NB4 (cell line): ENCODE data around the gene ARRB2.
"Not testable (repeated sequence)": the region's sequence is repeated elsewhere in the genome, so short reads cannot be mapped to it uniquely, and the experiment has no call there.

Experiments used
- DNase-seq: peaks from one replicate; pipeline ENCODE4 v3.0.0; 2010; ENCODE audit warnings: low read depth
- H3K4me3 ChIP-seq: one replicate; pipeline ENCODE4 v1.5.1; 2011; ENCODE audit warnings: mild to moderate bottlenecking, low read depth, low read length, moderate library complexity
- MYC ChIP-seq: IDR thresholded peaks from 2 replicates; pipeline ENCODE4 v1.6.1; 2011; ENCODE audit warnings: low read depth, low read length
- POLR2A ChIP-seq: IDR thresholded peaks from 2 replicates; pipeline ENCODE4 v1.6.1; 2011; ENCODE audit warnings: mild to moderate bottlenecking; ENCODE audit not compliant: insufficient read length; ENCODE audit errors: extremely low read depth
- TF ChIP-seq, protein P1 (sequence below): IDR thresholded peaks from 2 replicates; pipeline ENCODE4 v1.6.1; 2011; ENCODE audit warnings: low read depth, low read length
- TF ChIP-seq, protein P2 (sequence below): IDR thresholded peaks from one replicate; pipeline ENCODE4 v1.5.1; 2012; ENCODE audit warnings: low read depth, low read length

The ARRB2 gene

DNA sequence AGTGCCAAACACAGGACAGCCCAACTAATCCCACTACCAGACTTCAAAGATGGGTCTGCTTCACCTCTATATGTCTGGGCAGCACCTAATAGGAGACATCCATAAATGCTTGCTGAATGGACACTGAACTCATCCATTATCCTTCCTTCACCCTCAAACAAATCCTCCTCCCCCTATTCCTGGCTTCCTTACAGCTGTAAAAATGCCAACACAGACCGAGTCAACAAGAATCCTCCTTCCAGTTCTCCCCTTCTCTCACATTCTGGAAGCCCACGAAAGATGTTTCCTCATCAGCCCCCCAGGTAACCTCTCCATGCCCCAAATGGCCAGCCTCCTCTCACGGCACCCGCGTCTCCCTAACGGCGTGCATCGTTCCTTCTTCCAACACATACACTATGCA, 18.7 kb upstream of the ARRB2 start:
- H3K4me3 ChIP-seq: no peak overlapping the region
- no peak for DNase-seq
- TF ChIP-seq, protein P1, sequence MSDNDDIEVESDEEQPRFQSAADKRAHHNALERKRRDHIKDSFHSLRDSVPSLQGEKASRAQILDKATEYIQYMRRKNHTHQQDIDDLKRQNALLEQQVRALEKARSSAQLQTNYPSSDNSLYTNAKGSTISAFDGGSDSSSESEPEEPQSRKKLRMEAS: no peak
- no peak for TF ChIP-seq POLR2A

- DNase-seq: no peak
- H3K4me3 ChIP-seq: no peak overlapping the region
- no peak for TF ChIP-seq MYC
- TF ChIP-seq, protein P1: no peak
- TF ChIP-seq, protein P2, sequence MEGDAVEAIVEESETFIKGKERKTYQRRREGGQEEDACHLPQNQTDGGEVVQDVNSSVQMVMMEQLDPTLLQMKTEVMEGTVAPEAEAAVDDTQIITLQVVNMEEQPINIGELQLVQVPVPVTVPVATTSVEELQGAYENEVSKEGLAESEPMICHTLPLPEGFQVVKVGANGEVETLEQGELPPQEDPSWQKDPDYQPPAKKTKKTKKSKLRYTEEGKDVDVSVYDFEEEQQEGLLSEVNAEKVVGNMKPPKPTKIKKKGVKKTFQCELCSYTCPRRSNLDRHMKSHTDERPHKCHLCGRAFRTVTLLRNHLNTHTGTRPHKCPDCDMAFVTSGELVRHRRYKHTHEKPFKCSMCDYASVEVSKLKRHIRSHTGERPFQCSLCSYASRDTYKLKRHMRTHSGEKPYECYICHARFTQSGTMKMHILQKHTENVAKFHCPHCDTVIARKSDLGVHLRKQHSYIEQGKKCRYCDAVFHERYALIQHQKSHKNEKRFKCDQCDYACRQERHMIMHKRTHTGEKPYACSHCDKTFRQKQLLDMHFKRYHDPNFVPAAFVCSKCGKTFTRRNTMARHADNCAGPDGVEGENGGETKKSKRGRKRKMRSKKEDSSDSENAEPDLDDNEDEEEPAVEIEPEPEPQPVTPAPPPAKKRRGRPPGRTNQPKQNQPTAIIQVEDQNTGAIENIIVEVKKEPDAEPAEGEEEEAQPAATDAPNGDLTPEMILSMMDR: no peak
- no peak for TF ChIP-seq POLR2A
Observed at GRCh38 chr17:4693416-4693815, 17.0 kb upstream of the ARRB2 start.

DNA sequence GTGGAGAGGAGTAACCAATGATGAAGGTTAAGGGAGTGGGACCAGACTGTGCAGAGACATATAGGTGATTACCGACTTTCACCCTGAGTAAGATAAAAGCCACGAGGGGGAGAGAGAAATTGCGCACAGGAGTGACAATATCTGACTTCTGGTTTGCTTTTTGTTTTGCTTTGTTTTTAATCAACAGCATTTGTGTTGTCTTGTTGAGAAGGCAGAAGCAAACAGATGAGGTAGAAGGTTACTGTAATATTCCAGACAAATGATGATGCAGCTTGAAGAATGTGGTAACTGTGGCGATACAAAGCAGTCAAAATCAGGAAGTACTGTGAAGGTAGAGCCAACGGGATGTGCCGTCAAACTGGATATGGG, 14.0 kb upstream of the ARRB2 start:
- TF ChIP-seq, protein P2: no peak
- TF ChIP-seq, protein P1: no peak
- no peak for TF ChIP-seq MYC
- no peak for TF ChIP-seq POLR2A
- no peak overlapping the region for H3K4me3 ChIP-seq
- no peak for DNase-seq

GRCh38 chr17:4699401-4700056, 10.9 kb upstream of the ARRB2 start:
- DNase-seq, H3K4me3 ChIP-seq: not testable (repeated sequence)

DNA sequence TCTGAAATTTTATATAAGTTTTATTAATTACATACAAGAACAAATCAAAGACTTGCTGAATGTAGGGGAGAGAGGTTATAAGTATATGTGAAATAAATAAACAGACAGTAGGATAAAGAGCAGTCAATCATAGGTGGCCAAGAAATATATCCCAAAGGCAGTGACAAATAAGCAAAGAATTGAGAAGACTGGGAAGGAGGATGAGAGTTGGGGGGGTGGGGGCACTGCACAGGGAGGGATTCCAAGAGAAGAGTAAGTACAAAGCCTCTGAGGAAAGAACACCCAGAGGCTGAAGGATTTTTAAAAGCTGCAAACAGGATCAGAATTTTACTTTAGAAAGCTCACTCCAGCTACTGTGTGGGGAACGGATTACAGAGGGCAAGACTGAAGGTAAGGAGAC, 9.3 kb upstream of the ARRB2 start:
- TF ChIP-seq POLR2A (no peak), MYC (no peak)
- TF ChIP-seq, protein P1: no peak
- H3K4me3 ChIP-seq: no peak overlapping the region
- no peak for DNase-seq

- H3K4me3 ChIP-seq: peak overlapping the region; percentile 91
- no peak for DNase-seq
- no peak for TF ChIP-seq POLR2A
- TF ChIP-seq, protein P1: no peak
- no peak for TF ChIP-seq MYC
- TF ChIP-seq, protein P2: no peak
Observed at GRCh38 chr17:4703330-4703691, 7.1 kb upstream of the ARRB2 start.

DNA sequence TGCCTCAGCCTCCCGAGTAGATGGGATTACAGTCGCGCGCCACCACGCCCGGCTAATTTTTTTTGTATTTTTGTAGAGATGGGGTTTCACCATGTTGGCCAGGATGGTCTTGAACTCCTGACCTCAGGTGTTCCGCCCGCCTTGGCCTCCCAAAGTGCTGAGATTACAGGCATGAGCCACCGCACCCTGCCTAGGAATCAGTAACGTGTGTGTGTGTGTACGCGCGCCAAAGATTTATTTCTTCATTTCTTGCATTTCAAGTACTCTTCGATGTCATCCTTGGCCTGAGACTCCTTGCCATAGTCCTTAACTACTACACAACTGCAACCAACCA, 5.9 kb upstream of the ARRB2 start:
- H3K4me3 ChIP-seq: peak overlapping the region; percentile 91
- not testable (repeated sequence) for DNase-seq

DNA sequence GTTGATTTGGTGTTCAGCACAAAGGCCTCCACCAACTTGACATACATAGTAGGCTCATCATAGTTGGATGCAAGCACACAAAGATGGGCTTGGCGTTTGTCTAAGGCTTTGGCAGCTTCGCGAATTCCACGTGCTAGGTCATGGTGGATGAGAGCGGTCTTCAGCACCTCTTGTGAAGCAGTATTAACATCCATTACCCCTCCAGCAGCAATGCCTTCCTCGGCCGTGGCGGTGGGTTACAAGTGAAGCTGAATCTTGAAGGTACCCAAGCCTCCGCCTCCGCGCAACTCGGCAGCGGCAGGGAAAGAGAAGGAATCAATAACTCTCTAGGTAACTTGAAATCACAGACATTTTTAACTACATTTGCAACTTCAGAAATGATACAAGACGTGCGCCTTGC, 5.4 kb upstream of the ARRB2 start:
- H3K4me3 ChIP-seq: no peak overlapping the region
- no peak for DNase-seq
- TF ChIP-seq, protein P1: no peak
- TF ChIP-seq POLR2A (no peak), MYC (no peak)
- TF ChIP-seq, protein P2: no peak
